GM21381 (cell line): Measurements from ENCODE around the gene RAPGEF4.

Source experiments
- ATAC-seq: cut with Tn5 transposase; IDR thresholded peaks from one replicate; pipeline ENCODE4 v1.9.1; 2021; ENCODE audit warnings: mild to moderate bottlenecking, moderate library complexity; ENCODE audit not compliant: unreplicated experiment

RAPGEF4 gene

GRCh38 chr2:173053043-173053699 is 317.5 kb downstream of the RAPGEF4 start:
- no peak for ATAC-seq

GRCh38 chr2:173054466-173054865 is 318.8 kb downstream of the RAPGEF4 start:
- no peak for ATAC-seq

- ATAC-seq = no peak
Measured at GRCh38 chr2:173056705-173057364, 321.2 kb downstream of the RAPGEF4 start.

- ATAC-seq = no peak
Measured at GRCh38 chr2:173058097-173058496, 322.5 kb downstream of the RAPGEF4 start.

- no peak for ATAC-seq
Measured at GRCh38 chr2:173058673-173059072, 323.0 kb downstream of the RAPGEF4 start.

- ATAC-seq = no peak
Measured at GRCh38 chr2:173059292-173059691, 323.6 kb downstream of the RAPGEF4 start.

GRCh38 chr2:173059971-173060461 is 324.4 kb downstream of the RAPGEF4 start:
- ATAC-seq = no peak

- no peak for ATAC-seq
Measured at GRCh38 chr2:173062801-173063200, 327.2 kb downstream of the RAPGEF4 start.

- ATAC-seq = no peak
Measured at GRCh38 chr2:173064151-173064805, 328.6 kb downstream of the RAPGEF4 start.

GRCh38 chr2:173066887-173067676 is 331.4 kb downstream of the RAPGEF4 start:
- no peak for ATAC-seq

GRCh38 chr2:173075056-173075780 is 339.6 kb downstream of the RAPGEF4 start:
- ATAC-seq = no peak

GRCh38 chr2:173075781-173076580 is 340.3 kb downstream of the RAPGEF4 start, which contains the start of gene MAP3K20:
MAP3K20 (plus strand) TSS chr2:173075846; CDS start chr2:173091032, 15,186 bp downstream.
- ATAC-seq = peak; percentile 62

GRCh38 chr2:173076581-173077345 is 341.1 kb downstream of the RAPGEF4 start:
- ATAC-seq = peak; percentile 24

GRCh38 chr2:173077506-173078177 is 342.0 kb downstream of the RAPGEF4 start:
- no peak for ATAC-seq

- ATAC-seq = no peak
Measured at GRCh38 chr2:173079141-173079540, 343.5 kb downstream of the RAPGEF4 start.

GRCh38 chr2:173079973-173080860 is 344.6 kb downstream of the RAPGEF4 start:
- ATAC-seq = no peak

- ATAC-seq = no peak
Measured at GRCh38 chr2:173086518-173087213, 351.0 kb downstream of the RAPGEF4 start.
